GM18858 (cell line): ENCODE data around the gene CAMK1D.

ENCODE experiments used
- ATAC-seq: cut with Tn5 transposase; IDR thresholded peaks from one replicate; pipeline ENCODE4 v1.9.1; 2021; ENCODE audit not compliant: unreplicated experiment

Gene CAMK1D

GRCh38 chr10:12684784-12685183 is 335.4 kb downstream of the CAMK1D start:
- ATAC-seq = no peak

GRCh38 chr10:12685261-12686058 is 336.1 kb downstream of the CAMK1D start:
- no peak for ATAC-seq

DNA sequence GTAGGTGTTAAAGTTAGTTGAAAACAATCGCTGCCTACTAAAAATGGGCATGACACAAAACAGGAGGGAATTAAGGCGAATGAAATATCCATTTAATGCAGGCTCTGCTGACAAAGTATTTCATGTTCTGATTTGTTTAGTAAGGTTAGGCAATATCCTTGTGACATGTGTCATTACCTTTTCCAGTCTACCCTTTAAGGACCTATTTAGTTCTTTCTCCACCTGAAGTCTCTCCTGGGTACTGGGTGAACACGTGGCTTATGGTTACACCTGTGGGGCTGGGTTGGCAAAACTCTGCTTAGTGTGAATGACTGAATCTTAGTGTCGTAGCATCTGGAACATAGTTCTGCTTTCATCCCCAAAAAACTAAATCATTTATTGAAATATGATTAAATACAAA is 338.6 kb downstream of the CAMK1D start:
- no peak for ATAC-seq

DNA sequence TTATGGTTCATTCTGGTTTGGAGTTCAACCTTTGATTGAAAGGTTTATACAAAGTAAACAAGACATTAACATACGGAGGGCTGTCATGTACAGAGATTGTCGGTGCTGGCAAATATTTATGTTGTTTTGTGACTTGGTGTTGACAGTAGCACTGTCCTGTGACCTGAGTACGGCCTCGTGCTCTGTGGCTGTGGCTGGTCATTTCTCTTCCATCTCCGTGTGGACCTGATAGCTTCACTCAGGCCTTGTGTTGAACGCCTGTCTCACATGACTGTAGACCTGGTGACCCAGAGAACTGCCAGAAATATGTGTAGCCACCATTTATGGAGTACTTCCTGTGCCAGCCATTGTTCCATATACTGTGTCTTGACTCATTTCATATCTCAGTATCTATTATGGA is 340.5 kb downstream of the CAMK1D start:
- ATAC-seq = no peak

DNA sequence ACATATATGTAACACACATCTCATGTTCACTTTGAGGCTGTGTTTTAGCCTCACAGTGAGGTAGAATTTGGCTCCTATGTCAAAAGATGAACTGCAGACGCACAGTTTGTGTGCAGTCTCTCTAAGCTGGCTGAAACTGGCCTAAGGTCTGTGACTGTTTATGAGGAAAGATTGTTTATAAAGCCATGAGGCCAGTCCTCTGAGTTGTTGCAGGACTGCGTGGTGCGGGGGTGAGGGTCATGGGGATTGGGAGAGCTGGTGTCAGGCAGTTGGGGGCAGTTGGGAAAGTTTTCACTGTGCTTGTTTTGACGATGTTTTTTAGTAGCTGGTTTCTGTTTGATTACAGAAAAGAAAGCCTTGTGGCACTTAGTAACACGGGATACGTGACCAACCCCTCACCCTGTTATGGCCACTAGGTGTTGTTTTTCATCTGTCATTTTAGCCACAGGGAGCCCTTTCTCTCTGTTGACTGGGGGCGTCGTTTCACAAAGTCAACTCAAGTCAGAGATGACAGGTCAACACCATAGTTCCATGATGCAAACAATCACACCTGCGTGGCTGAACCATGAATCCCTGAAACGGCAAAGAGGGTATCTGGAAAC is 341.3 kb downstream of the CAMK1D start:
- no peak for ATAC-seq

DNA sequence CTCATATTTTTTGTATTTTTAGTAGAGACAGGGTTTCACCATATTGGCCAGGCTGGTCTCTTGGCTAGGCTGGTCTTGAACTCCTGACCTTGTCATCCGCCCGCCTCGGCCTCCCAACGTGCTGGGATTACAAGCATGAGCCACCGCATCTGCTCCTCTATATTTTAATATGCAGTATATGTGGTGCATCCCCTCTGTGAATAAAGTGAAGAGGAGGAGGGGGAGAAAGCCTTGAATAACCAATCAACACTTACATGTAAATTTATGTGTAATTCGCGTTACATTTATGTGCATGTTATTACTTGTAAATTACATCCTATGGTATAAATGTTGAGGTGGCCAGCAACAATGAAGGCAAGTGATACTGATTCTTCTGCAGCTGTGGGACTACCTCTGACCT is 342.2 kb downstream of the CAMK1D start:
- no peak for ATAC-seq

- ATAC-seq = no peak
These were observed 348.4 kb downstream of the CAMK1D start for GRCh38 chr10:12697764-12698163.

DNA sequence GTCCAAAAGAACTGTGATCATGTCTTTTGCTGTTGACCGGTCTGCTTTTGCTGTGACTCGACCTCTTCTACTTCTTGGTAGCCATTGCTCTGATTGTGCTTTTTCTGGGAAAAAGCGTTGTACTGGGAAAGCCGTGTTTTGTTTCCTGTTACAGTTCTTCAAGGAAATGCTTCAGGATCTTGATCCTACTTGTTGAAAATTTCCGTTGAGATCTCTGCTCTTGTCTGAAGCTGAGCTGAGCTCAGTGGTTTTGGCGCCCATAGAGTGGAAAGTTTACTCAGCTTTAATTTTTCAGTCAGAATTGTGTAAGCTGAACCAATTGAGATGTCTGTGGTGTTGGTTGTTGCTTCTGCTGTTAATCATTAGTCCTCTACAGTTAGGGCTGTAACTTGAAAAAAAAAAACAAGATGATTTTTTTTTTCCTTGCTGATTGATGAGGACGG is 349.9 kb downstream of the CAMK1D start:
- no peak for ATAC-seq

DNA sequence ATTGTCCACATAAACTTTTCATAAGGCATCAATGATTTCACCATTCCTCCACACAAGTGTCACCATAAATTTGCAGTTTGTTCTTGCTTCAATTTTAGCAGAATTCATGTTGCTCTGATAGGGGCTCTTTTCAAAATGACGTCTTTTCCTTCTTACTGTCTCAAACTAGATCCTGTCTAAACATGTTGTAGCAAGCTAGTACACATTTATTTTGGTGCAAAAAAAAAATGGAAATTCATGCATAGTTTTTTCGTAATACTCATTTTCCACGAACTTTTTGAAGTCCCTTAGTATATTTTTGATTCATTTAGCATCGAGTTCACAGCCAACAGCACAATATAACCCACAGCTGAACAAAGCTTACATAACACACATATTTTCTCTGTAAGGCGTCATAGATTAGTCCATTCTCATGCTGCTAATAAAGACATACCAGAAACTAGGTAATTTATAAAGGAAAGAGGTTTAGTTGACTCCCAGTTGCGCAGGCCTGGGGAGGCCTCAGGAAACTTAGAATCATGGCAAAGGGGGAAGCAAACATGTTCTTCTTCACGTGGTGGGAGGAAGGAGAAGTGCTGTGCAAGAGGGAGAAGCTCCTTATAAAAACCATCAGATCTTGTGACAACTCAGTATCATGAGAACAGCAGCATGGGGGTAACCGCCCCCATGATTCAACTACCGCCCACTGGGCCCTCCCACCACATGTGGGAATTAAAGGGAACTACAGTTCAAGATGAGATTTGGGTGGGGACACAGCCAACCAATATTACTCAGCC is 350.6 kb downstream of the CAMK1D start:
- ATAC-seq = no peak

- no peak for ATAC-seq
These were observed 351.2 kb downstream of the CAMK1D start for GRCh38 chr10:12700557-12700874.

- ATAC-seq = no peak
These were observed 352.3 kb downstream of the CAMK1D start for GRCh38 chr10:12701696-12702095.

DNA sequence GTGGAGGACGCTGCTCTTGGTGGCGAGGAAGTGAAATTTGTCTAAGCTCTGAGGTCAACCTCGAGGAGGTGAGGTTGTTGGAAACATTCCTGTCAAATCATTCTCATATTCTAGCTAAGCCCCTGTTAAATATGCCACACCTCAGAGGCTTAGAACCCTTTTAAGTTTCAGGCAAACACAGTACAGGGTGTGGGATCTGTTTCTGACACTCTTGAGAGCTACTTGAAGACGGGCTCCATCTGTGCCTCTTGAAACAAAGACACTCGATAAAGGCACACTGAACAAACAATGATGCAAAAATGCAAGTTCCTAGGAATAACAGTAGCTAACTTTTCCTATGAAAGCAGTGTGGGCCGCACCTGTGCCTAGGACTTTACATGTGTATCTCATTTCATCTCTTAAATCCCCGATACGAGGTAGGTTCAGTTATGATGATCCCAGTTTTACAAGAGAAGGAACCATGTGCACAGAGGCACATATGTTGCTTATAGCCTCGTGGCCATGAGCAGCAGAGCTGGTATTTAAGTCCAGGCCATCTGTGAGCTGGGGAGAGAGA is 352.9 kb downstream of the CAMK1D start:
- no peak for ATAC-seq

DNA sequence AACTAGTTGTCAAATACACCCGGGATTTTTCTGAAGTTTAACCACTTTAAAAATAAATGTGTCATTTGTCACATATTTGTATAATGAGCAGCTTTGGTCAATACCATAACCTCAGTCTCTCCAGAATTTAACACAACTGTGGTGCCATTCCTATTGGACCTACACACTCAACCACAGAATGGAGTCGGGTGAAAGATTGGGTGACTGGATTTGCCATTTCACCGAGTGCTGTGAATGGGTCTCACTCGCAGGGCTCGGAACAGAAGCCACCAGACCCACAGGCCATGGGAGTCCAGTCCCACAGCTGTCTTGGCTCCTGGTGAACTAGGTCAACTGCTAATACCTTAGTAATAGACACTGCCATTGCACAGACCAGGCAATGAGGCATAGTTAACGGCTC is 353.8 kb downstream of the CAMK1D start:
- ATAC-seq = no peak

GRCh38 chr10:12703813-12704212 is 354.5 kb downstream of the CAMK1D start:
- ATAC-seq = no peak

DNA sequence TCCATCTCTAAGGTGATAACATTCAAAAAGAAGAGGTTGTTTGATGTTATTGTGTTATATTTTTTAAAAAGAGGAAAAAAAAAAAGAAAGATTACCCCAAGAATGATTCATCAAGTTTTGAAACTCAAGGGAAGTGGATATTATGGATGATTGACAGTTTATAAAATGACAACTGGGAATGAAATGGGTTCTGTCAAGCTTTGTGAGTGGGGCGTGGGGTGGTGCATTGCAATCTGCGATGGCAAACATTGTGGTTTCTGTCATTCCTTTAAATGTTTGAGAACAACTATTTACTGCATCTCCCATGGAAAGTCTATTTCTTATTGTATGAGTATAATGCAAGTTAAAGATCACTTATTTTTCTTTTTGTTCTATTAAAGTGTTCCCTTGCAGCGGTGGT is 355.1 kb downstream of the CAMK1D start:
- ATAC-seq = no peak

DNA sequence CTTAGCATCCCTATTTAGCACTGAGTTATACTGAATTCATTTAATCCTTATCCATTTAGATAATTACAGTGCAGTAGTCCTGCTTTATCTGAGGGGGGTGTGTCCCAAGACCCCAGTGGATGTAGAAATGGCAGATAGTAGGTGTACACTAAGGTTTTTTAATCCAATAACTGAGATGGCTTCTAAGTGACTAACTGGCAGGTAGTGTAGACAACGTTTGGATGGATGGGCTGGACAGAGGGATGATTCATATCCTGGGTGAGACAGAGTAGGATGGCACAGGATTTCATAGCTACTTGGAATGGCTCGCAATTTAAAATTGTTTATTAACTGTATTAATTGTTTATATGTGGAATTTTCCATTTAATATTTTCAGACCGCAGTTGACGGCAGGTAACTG is 356.6 kb downstream of the CAMK1D start:
- no peak for ATAC-seq

GRCh38 chr10:12707461-12708185 is 358.3 kb downstream of the CAMK1D start:
- ATAC-seq = no peak

DNA sequence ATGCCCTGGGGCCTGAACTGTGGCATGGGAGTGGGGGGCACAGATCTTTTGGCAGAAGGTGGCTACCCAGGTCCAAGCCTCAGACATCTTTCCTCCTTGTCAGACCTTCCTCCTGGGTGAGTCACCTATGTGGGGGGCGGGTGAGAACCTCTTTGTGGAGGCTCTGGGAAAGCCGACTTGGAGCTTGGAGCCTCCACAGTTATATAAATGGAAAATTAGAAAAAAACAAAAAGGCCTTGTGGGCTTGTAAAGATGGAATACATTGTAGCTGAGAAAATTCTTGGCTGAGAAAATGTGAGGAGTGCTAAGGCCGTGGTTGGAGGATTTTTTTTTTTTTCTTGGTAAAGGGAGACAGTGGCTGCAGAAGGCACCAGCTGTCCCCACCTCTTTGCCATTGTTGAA is 359.7 kb downstream of the CAMK1D start:
- no peak for ATAC-seq

GRCh38 chr10:12709521-12709963 is 360.2 kb downstream of the CAMK1D start:
- ATAC-seq = no peak

GRCh38 chr10:12710157-12710556 is 360.8 kb downstream of the CAMK1D start:
- no peak for ATAC-seq
